DMS79 treated with DMSO at 0.1 percent for 48 hours (cell line): ENCODE results near the gene FGD6.
"Not testable (repeated sequence)": the region's sequence is repeated elsewhere in the genome, so short reads cannot be mapped to it uniquely, and the experiment has no call there.

Experiments used
- DNase-seq: peaks from one replicate; lab custom pipeline; 2025; lab: John Stamatoyannopoulos, UW

The FGD6 gene

GRCh38 chr12:95205016-95205624 is 12.1 kb downstream of the FGD6 start:
- DNase-seq: no peak

GRCh38 chr12:95204141-95204866 is 13.0 kb downstream of the FGD6 start:
- DNase-seq: no peak

GRCh38 chr12:95203487-95204030 is 13.7 kb downstream of the FGD6 start:
- no peak for DNase-seq

DNA sequence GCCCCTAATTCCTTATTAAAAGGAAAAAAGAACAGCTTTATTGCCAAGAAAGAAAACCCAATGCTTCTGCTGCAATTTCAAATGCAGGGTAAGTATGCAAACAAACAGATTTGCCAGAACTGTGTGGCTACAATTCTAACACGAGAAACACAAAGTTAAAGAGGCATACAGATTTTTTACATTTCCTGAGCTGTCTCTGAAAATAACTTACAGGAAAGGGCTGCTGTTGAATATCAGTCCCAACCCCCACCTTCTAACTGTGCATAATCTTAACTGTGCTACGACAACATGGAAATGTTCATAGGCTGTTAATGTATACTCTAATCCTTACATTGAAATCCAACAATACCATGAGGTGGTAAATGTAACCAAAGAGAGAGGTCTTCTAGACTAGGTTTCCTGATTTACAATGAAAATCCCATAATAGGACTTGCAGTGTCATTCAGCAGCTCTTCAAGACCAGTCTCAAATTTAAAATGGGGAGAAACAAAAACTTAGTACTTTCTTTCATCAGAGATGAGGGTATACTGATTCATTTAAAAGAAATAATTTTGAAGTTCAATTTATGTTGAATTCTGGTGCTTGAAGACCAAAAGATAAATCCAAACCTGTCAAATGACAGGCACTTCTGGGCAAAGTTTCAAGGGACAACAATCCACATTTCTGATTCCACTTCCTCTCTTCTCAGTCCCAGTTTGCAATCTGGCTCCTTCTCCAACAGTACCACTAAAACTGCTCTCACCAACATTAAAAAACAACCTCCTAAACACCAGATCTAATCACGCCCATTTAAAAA is 14.4 kb downstream of the FGD6 start:
- no peak for DNase-seq

DNA sequence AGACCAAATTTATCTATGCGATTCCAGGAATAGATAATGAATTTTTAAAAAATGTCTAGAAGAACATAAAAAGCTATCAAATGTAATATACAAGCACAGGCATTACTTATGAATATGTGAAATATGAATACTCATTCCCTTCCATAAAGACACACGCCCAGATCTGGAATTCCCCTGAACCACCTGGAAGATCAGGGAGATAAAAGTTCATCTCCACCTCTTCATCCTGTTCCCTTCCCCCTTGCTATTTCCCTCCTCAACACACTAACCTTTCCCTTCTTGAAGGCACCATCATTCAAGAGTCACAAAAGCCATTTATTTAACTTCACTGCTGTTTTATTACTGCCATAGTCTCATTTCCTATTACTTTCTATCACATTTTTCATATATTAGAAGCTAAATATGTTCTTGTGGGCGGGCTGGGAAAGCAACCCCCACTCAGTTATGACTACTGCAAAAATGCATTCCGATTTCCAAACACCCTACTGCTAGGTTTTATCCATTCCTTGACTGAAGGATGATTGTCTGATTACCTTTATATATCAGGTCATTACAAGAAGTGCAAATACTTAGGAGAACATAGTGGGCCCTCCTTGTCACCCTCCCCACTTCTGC is 16.1 kb downstream of the FGD6 start:
- DNase-seq: no peak

DNA sequence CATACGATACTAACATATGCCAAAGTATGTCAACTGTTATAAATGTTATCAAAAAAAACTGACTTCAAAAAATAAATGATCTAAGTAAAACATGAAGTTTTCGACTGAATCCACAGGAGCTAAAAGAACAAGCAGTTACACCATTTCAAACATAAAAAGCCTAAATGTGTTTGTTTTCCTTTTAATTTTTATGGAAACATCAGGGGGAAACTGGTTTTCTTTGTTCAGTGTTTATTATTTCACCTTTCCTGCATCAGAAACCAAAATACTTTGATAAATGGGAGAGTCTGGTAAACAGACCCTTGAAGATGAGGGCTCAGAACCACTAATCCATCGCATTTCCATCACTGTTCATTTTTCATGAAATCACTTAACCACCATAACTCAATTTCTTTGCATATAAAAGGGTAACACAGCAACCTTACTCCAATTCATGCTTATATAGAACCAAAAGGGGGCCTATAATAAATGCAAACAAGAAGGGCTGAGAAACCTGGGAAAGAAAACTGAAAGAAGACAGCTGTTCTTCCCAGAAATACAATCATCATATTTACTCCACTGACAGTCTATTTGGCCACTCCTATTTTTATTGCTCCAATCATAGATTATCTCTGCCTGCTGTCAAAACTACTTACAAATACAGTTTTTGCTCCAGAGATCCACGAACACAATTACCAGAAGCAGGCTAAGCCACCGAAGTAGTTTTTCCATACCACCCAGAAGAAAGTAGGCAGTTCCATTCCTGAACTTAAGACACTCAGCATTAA is 17.0 kb downstream of the FGD6 start:
- no peak for DNase-seq

- no peak for DNase-seq
These were observed 18.4 kb downstream of the FGD6 start for GRCh38 chr12:95198914-95199313.

DNA sequence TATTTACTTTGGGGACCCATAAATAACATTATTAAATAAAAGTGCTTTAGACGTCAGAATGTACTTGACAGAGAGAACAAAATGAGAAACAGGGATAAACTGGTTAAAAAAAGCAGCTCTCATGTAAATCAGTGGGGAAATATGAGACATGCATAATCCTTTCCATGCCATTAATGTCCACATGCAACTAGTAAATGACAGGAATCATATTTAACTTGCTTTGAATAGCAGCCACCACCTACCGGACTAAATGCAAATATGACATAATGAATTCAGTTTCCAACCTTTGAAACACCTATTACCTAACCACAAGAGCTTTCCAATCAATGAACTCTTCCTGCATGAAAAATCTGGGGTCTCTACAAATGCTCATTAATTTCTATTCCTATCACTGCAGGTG is 19.6 kb downstream of the FGD6 start:
- DNase-seq: no peak

- DNase-seq: not testable (repeated sequence)
These were observed 20.2 kb downstream of the FGD6 start for GRCh38 chr12:95196875-95197569.

- DNase-seq: no peak
These were observed 22.1 kb downstream of the FGD6 start for GRCh38 chr12:95195122-95195521.

DNA sequence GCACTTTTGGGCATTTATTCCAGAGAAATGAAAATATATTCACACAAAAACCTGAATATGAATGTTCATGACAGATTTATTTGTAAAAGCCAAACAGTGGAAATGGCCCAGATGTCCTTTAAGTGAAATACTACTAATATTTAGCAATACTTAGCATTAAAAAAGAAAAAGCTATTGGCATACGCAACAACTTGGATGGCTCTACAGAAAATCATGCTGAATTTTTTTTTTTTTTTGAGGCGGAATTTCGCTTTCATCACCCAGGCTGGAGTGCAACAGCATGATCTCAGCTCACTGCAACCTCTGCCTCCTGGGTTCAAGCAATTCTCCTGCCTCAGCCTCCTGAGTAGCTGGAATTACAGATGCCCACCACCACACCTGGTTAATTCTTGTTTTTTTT is 24.1 kb downstream of the FGD6 start:
- no peak for DNase-seq

- DNase-seq: no peak
These were observed 25.0 kb downstream of the FGD6 start for GRCh38 chr12:95192271-95192670.

DNA sequence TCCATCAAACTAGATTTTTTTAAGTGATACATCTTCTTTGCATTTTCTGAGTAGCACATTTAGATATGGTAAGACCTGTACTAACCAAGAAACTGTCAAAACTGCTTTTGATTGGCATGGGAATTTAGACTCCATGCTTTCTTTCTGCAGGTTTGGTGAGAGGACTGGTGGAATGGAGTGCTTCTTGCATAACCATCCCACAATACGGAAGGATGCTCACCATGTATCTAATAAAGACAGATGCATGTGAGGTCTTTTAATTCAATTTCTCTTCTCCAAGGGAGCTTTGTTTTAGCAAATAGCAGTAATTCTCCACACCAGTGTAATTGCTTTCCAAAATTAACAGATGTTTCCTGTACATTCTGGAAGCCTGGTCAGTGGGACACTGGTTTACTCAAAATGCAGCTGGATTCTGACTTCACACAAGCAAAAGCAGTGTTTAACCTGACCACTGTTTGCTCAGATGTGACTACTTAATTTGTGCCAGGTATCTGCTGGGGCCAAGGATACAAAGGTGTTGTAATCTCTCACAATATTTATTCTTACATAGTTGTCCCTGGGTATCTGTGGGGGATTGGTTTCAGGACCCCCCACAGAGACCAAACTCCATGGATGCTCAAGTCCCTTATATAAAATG is 26.1 kb downstream of the FGD6 start:
- DNase-seq: no peak

GRCh38 chr12:95187865-95188415 is 29.3 kb downstream of the FGD6 start:
- DNase-seq: no peak

GRCh38 chr12:95185854-95186253 is 31.4 kb downstream of the FGD6 start:
- no peak for DNase-seq

GRCh38 chr12:95185072-95185471 is 32.2 kb downstream of the FGD6 start:
- DNase-seq: no peak

DNA sequence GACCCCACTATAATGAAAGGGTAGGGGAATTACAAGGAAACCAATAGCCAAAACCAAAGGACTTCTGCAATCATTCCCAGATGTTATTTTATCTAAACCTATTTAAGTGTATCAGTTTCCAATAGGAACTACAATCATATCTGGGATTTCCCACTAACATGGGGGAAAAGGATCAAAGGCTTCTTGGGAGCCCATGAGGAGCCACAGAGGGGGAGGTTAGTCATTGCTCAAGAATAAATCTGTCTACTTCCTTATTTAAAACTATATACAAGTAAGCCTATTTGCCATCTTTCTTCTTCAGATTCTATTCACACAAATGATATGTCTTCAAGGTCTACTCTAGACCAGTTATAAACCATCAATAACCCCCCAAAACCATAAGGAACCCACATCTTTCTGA is 33.1 kb downstream of the FGD6 start:
- no peak for DNase-seq

- DNase-seq: no peak
These were observed 34.3 kb downstream of the FGD6 start for GRCh38 chr12:95182868-95183415.

DNA sequence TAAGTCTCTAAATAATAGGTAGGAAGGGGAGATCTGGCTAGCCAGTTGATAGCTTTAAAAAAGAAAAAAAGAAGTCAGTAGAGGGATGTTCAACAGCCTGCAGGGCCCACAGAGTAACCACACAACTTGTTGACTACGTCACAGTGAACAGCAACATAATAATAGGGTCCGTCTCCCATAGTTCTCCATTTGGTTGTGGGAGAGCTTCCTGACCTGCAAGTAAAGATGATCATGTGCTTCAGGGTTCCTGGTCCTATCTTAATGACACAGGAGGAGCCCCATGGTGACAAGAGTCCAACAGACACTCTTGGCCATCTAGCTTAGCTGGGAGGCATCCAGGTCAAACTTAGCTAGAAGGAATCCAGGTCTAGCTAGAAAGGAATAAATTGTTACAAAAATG is 36.2 kb downstream of the FGD6 start:
- DNase-seq: no peak

- no peak for DNase-seq
These were observed 38.3 kb downstream of the FGD6 start for GRCh38 chr12:95179011-95179410.
